ENCODE data around the gene RP9.
A peak's percentile ranks its signal among the peaks of the same experiment; 100 is the strongest.

Gene RP9

DNA sequence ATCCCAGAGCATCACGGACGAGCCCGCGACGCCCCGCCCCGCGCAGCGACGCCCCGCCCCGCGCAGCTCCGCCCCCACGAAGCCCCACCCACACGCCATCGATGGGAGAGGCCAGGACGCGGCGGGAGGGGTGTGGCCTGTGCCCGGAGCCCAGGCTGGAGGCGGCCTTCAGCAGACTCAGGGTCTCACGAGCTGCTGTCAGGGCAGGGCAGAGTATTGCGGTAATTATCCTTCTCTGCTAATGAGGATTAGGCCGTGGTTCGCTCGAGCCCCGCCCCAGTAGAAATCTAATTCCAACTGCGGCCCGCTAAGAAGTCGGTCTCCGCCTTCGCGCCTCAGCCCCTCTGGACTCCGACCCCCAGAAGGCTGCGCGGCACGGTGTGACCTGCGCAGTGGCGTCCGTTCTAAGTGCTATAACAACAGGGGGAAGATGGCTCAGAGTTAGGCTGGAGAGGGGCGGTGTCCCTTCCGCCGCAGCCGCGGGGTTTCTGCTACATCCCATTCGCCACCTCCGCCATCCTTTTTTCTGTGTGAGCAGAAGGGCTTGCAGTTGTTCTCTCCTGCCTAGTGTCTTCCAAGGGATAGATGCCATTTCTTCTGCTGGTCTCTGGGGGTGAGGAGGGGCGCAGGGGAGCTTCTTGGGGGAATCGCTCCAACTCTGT lies 46.3 kb downstream of the RP9 start:
- Histone ChIP-seq H3K27ac (ENCODE audit: extremely low read depth, low read depth, low read length) (peak overlapping the region; percentile 89), H3K4me1 (ENCODE audit: control insufficient read depth, insufficient read depth, low read length) (no peaks in the 10 kb centered on the region), H3K9me3 (ENCODE audit: control insufficient read depth, insufficient read depth, low read depth, low read length) (no peaks in the 10 kb centered on the region), H3K4me3 (ENCODE audit: low read depth, low read length) (peak overlapping the region; percentile 86), H3K36me3 (ENCODE audit: control insufficient read depth in 2 of 2, insufficient read depth in 1 of 2, low read length in 2 of 2) (peaks cover 0 to 2% of the 10 kb centered on the region in 2 experiments; a peak in 2 of 3 replicates)
- CTCF ChIA-PET = interaction anchor here (0.5 to 1.6 kb wide), 5 partner anchors 20 to 216 kb away, joined by 3 to 6 read pairs (median 4); no protein-coding TSS in a partner anchor
- POLR2A ChIA-PET = interaction anchor here (0.6 to 2.3 kb wide), 12 partner anchors 9 to 568 kb away, joined by 3 to 17 read pairs (median 6); partner anchors contain the start of genes AVL9, BBS9, FKBP9 and KBTBD2
- TF ChIP-seq KLF8 (tag by site-specific recombination; IDR thresholded peaks at IDR 0.05) (peak; percentile 85), ZNF629 (tag by site-specific recombination; IDR thresholded peaks at IDR 0.05) (peak; percentile 39; the same call in 1 of the 2 replicates), SP2 (tag by site-specific recombination; IDR thresholded peaks at IDR 0.05) (peak; percentile 74), ZFHX2 (tag by site-specific recombination; conservative IDR thresholded peaks at IDR 0.05) (peak; percentile 30; the same call in 1 of the 2 replicates), SP3 (tag by site-specific recombination; IDR thresholded peaks at IDR 0.05) (peak; percentile 82), GLIS1 (tag by site-specific recombination; IDR thresholded peaks at IDR 0.05) (peak; percentile 21; the same call in 1 of the 2 replicates), ZNF571 (tag by site-specific recombination; IDR thresholded peaks at IDR 0.05) (no peak), ZBTB21 (tag by site-specific recombination; IDR thresholded peaks at IDR 0.05) (no peak), SP7 (tag by site-specific recombination; IDR thresholded peaks at IDR 0.05) (0 out of 2 replicates have a peak, but pooled peaks have one; percentile 21), ZNF76 (tag by site-specific recombination; IDR thresholded peaks at IDR 0.05; ENCODE audit: borderline replicate concordance, low read depth) (peak; percentile 31; the same call in 1 of the 2 replicates), KLF9 (tag by site-specific recombination; IDR thresholded peaks at IDR 0.05; ENCODE audit: low read depth) (peak; percentile 84), ZBTB17 (tag by site-specific recombination; IDR thresholded peaks at IDR 0.05) (peak; percentile 65), KLF10 (tag by site-specific recombination; IDR thresholded peaks at IDR 0.05) (peak; percentile 72), ZIC2 (tag by site-specific recombination; IDR thresholded peaks at IDR 0.05) (peak; percentile 22; the same call in 1 of the 2 replicates), ZNF341 (tag by site-specific recombination; IDR thresholded peaks at IDR 0.05; ENCODE audit: low read depth) (peak; percentile 60), ZBTB20 (tag by site-specific recombination; IDR thresholded peaks at IDR 0.05) (peak; percentile 32; the same call in 1 of the 2 replicates), ZNF335 (tag by site-specific recombination; conservative IDR thresholded peaks at IDR 0.05) (peak; percentile 52), ZBTB8A (tag by site-specific recombination; IDR thresholded peaks at IDR 0.05) (0 out of 2 replicates have a peak, but pooled peaks have one; percentile 14), ZNF19 (tag by site-specific recombination; IDR thresholded peaks at IDR 0.05; ENCODE audit: low read depth) (no peak), ZNF2 (tag by site-specific recombination; IDR thresholded peaks at IDR 0.05) (0 out of 2 replicates have a peak, but pooled peaks have one; percentile 10), KLF1 (tag by site-specific recombination; IDR thresholded peaks at IDR 0.05) (peak; percentile 44), ZNF600 (tag by site-specific recombination; IDR thresholded peaks at IDR 0.05) (no peak), GLIS2 (tag by site-specific recombination; IDR thresholded peaks at IDR 0.05) (peak; percentile 27; the same call in 1 of the 2 replicates), ZEB2 (tag by site-specific recombination; IDR thresholded peaks at IDR 0.05) (no peak)
- TF ChIP-seq, protein P1, sequence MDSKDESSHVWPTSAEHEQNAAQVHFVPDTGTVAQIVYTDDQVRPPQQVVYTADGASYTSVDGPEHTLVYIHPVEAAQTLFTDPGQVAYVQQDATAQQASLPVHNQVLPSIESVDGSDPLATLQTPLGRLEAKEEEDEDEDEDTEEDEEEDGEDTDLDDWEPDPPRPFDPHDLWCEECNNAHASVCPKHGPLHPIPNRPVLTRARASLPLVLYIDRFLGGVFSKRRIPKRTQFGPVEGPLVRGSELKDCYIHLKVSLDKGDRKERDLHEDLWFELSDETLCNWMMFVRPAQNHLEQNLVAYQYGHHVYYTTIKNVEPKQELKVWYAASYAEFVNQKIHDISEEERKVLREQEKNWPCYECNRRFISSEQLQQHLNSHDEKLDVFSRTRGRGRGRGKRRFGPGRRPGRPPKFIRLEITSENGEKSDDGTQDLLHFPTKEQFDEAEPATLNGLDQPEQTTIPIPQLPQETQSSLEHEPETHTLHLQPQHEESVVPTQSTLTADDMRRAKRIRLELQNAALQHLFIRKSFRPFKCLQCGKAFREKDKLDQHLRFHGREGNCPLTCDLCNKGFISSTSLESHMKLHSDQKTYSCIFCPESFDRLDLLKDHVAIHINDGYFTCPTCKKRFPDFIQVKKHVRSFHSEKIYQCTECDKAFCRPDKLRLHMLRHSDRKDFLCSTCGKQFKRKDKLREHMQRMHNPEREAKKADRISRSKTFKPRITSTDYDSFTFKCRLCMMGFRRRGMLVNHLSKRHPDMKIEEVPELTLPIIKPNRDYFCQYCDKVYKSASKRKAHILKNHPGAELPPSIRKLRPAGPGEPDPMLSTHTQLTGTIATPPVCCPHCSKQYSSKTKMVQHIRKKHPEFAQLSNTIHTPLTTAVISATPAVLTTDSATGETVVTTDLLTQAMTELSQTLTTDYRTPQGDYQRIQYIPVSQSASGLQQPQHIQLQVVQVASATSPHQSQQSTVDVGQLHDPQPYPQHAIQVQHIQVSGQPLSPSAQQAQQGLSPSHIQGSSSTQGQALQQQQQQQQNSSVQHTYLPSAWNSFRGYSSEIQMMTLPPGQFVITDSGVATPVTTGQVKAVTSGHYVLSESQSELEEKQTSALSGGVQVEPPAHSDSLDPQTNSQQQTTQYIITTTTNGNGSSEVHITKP (tag by site-specific recombination; IDR thresholded peaks at IDR 0.05) = peak; percentile 93
- TF ChIP-seq, protein P2, sequence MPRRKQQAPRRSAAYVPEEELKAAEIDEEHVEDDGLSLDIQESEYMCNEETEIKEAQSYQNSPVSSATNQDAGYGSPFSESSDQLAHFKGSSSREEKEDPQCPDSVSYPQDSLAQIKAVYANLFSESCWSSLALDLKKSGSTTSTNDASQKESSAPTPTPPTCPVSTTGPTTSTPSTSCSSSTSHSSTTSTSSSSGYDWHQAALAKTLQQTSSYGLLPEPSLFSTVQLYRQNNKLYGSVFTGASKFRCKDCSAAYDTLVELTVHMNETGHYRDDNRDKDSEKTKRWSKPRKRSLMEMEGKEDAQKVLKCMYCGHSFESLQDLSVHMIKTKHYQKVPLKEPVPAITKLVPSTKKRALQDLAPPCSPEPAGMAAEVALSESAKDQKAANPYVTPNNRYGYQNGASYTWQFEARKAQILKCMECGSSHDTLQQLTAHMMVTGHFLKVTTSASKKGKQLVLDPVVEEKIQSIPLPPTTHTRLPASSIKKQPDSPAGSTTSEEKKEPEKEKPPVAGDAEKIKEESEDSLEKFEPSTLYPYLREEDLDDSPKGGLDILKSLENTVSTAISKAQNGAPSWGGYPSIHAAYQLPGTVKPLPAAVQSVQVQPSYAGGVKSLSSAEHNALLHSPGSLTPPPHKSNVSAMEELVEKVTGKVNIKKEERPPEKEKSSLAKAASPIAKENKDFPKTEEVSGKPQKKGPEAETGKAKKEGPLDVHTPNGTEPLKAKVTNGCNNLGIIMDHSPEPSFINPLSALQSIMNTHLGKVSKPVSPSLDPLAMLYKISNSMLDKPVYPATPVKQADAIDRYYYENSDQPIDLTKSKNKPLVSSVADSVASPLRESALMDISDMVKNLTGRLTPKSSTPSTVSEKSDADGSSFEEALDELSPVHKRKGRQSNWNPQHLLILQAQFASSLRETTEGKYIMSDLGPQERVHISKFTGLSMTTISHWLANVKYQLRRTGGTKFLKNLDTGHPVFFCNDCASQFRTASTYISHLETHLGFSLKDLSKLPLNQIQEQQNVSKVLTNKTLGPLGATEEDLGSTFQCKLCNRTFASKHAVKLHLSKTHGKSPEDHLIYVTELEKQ (tag by site-specific recombination; IDR thresholded peaks at IDR 0.05; ENCODE audit: borderline replicate concordance) = no peak
- TF ChIP-seq, protein P3, sequence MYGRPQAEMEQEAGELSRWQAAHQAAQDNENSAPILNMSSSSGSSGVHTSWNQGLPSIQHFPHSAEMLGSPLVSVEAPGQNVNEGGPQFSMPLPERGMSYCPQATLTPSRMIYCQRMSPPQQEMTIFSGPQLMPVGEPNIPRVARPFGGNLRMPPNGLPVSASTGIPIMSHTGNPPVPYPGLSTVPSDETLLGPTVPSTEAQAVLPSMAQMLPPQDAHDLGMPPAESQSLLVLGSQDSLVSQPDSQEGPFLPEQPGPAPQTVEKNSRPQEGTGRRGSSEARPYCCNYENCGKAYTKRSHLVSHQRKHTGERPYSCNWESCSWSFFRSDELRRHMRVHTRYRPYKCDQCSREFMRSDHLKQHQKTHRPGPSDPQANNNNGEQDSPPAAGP (tag by site-specific recombination; IDR thresholded peaks at IDR 0.05) = 0 out of 2 replicates have a peak, but pooled peaks have one; percentile 5
- TF ChIP-seq, protein P4, sequence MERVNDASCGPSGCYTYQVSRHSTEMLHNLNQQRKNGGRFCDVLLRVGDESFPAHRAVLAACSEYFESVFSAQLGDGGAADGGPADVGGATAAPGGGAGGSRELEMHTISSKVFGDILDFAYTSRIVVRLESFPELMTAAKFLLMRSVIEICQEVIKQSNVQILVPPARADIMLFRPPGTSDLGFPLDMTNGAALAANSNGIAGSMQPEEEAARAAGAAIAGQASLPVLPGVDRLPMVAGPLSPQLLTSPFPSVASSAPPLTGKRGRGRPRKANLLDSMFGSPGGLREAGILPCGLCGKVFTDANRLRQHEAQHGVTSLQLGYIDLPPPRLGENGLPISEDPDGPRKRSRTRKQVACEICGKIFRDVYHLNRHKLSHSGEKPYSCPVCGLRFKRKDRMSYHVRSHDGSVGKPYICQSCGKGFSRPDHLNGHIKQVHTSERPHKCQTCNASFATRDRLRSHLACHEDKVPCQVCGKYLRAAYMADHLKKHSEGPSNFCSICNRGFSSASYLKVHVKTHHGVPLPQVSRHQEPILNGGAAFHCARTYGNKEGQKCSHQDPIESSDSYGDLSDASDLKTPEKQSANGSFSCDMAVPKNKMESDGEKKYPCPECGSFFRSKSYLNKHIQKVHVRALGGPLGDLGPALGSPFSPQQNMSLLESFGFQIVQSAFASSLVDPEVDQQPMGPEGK (tag by site-specific recombination; IDR thresholded peaks at IDR 0.05) = peak; percentile 36; the same call in 1 of the 2 replicates

Data from HEK293 (cell line).